Subcutaneous adipose tissue (tissue), 4 donors: Measurements from ENCODE around the gene ANKRD29. TPM values are rescaled to one million over a fixed set of nuclear protein-coding genes. Genes with fewer than 3 reads are reported as not detected.

Experiments
- total RNA-seq, 4 donors: library from RNA; depleted of rRNA; stranded (reverse); fragments of >200 nt; gene quantifications; one replicate each; pipeline ENCODE4 v1.1.0, GENCODE V29; 2016
- TF ChIP-seq, protein P1 (sequence below): fragments of 450-650 bp; IDR thresholded peaks from one replicate; pipeline ENCODE4 v1.5.1; 2016; ENCODE audit warnings: low read depth, mild to moderate bottlenecking, control low read depth, antibody characterized with exemption, moderate library complexity

Gene ANKRD29
- total RNA-seq, 4 donors from 2014 or later, result 9.2 to 30.7 (median 13.1) TPM

DNA sequence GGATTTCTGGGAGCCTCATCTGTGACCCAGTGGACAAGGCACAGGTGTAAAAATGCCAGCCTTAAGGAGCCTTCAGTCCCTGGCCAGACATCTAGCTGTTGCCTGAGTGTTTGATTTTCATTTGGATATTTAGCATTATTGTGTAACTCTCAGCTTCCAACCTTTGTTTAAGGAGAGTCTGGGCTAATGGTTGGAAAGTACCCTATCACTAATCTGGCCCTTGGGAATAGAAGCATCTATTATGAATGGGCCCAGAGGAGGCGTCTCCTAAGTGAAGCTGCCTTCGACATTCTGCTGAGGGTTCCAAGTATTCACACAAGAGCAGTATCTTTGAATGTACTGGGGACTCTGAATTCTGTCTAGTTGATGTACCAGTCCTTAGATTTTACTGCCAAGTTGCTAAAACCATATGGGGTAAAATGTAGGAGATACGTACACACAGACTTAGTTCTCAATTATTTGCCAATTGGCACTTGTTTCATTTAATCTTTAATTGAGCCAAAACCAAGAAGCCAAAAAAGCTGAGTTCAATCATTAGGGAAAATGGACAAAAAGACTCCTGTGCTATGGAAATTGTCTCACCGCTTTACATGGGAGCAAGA, 7.2 kb upstream of the ANKRD29 start:
- TF ChIP-seq, protein P1, sequence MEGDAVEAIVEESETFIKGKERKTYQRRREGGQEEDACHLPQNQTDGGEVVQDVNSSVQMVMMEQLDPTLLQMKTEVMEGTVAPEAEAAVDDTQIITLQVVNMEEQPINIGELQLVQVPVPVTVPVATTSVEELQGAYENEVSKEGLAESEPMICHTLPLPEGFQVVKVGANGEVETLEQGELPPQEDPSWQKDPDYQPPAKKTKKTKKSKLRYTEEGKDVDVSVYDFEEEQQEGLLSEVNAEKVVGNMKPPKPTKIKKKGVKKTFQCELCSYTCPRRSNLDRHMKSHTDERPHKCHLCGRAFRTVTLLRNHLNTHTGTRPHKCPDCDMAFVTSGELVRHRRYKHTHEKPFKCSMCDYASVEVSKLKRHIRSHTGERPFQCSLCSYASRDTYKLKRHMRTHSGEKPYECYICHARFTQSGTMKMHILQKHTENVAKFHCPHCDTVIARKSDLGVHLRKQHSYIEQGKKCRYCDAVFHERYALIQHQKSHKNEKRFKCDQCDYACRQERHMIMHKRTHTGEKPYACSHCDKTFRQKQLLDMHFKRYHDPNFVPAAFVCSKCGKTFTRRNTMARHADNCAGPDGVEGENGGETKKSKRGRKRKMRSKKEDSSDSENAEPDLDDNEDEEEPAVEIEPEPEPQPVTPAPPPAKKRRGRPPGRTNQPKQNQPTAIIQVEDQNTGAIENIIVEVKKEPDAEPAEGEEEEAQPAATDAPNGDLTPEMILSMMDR, result no peak

DNA sequence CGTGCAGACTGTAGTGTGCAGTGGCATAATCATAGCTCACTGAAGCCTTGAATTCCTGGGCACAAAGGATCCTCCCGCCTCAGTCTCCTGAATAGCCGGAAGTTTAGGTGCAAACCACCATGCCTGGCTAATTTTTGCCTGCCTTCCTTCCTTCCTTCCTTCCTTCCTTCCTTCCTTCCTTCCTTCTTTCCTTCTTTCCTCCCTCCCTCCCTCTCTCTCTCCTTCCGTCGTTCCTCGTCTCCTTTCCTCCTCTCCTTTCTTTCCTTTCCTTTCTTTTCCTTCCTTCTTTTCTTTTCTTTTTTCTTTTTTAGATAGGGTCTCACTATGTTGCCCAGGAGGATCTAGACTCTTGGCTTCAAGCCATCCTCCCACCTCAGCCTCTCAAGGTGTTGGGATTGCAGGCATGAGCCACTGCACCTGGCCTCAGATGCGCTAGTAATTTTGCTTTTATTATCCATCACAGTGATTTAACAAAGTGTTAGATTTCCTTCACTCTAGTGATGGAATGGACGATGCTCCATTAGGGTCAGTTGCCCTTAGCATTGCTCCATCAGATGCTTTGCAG, 6.6 kb upstream of the ANKRD29 start:
- TF ChIP-seq, protein P1, result no peak

DNA sequence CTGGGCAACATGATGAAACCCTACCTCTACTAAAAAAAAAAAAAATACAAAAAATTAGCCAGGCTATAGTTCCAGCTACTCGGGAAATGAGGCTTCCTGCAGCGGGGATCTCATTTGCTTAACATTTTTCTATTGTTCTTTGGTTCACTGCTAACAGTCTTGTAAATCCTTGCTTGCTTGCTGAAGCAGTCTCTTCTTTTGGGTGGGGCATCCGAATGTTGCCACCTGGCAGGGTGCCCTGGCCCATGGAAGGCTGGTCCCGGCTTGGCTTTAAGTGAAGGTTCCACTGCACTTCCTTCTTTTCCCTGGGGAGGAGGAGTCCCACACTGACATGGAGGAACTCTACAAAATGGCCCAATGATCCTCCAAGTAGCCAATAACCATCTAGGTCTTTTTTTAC, 6.0 kb upstream of the ANKRD29 start:
- TF ChIP-seq, protein P1, result no peak

DNA sequence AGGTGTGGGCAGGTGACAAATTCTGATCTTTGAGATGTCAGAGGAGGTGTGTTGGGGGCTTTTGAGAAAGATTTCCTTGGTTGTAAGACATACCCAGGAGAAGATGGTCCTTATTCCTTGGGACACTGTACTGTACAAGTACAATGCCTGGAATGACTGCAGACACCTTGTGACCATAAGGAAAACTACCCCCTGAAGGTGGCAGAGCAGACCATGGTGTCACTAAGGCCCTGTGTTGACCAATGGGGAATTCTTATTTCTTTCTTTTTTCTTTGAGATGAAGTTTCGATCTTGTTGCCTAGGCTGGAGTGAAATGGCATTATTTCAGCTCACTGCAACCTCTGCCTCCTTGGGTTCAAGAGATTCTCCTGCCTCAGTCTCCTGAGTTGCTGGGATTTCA, 4.4 kb upstream of the ANKRD29 start:
- TF ChIP-seq, protein P1, result no peak

DNA sequence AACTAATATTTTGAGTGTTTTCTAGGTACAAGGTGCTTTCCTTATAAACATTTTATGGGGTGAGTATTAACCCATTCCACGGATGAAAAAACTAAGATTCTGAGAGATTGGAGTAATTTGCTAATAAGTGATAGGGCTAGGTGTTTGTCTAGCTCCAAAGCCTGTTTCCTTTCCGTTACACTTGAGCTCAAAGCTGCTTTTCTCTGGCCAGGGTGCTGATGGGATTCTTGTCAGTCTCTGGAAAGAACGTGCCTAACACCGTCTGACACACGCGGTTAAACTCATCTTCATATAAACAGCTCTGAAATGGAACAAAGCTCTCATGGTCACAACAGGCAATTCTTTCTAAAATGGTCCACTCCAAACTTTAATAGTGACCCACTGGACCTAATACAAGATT, 2.0 kb upstream of the ANKRD29 start:
- TF ChIP-seq, protein P1, result no peak

DNA sequence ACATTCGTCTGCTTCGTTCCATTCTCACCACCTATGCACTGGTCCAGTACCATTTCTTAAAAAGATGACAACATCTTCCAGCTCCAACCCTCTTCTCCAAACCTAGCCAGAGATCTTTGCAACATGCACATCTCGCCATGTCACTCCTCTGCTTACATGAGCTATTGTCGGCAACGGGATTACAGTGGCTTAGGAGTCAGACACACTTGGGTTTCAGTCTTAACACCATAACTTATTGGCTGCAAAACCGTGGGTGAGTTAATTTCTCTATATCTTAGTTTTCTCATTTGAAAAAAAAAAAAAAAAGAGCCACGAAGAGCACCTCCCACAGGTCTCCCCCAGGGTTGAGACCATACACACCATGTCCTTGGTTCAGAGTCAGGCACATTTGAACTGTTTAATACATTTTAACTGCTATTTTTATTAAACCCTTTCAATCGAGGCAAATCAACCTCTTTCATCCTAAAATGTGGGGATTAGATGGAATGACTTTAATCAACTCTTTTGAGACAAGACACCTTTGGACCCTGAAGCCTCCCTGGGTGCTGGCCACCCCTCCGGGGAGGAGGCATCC, 889 bp downstream of the ANKRD29 start:
- TF ChIP-seq, protein P1, result no peak

DNA sequence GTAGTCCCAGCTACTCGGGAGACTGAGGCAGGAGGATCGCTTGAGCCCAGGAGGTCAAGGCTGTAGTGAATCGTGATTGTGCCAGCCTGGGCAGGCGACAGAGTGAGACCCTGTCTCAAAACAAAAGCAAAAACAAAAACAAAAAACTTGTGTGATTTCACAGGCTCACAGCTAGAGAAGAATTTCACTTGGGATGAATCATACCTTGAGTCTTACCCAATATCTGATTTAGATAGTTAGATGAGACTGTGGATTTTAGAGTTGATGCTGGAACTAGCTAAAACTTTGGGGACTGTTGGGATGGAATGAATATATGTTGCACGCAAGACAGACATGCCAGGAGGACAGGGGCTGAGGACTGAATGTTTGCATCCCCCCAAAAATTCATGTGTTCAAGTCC, 4.4 kb downstream of the ANKRD29 start:
- TF ChIP-seq, protein P1, result no peak
